Endothelial cell of umbilical vein (primary cell): ENCODE data around the gene NACA. TPM values are rescaled to one million over a fixed set of nuclear protein-coding genes. Genes with fewer than 3 reads are reported as not detected.

Source experiments
- BruUV-seq: library from RNA; stranded (reverse); fragments of 400-500 nt; replicated peaks from 2 replicates; lab custom pipeline; 2021; lab: Mats Ljungman, UMichigan
- CTCF ChIA-PET: fragments of 300-600, 350-600 bp; sonication (Branson Sonifier 250); formaldehyde crosslinking; loops from one replicate; lab custom pipeline; 2021; ENCODE audit warnings: antibody characterized with exemption, inconsistent platforms; lab: Charles Lee
- POLR2A ChIA-PET: fragments of 300-600, 350-600 bp; sonication (Branson Sonifier 250); formaldehyde crosslinking; loops from one replicate; lab custom pipeline; 2021; ENCODE audit warnings: antibody characterized with exemption, inconsistent platforms; lab: Charles Lee
- DNase-seq: peaks from one replicate; pipeline ENCODE4 v3.0.0-alpha.2; 2011; ENCODE audit warnings: low read depth, low spot score
- FAIRE-seq: peaks from 2 replicates; lab custom pipeline; 2011; peaks lifted over from hg19 to GRCh38; lab: Jason Lieb, UNC
- H2AFZ ChIP-seq: 2 replicates; pipeline ENCODE4 v1.6.0; 2012; ENCODE audit warnings: low read depth, low read length, control low read depth, inconsistent platforms
- H3K27ac ChIP-seq: 2 replicates; pipeline ENCODE4 v1.5.1; 2011; ENCODE audit warnings: low read depth, mild to moderate bottlenecking, control low read depth, low read length, moderate library complexity; ENCODE audit not compliant: insufficient read depth
- H3K27me3 ChIP-seq, 2 experiments: 2 replicates each; pipeline versions ENCODE4 v1.6.0 to v1.6.1; 2011; ENCODE audit warnings: low read length in 2 of 2, mixed read lengths in 1 of 2; ENCODE audit not compliant: control insufficient read depth in 2 of 2, insufficient read depth in 2 of 2
- H3K36me3 ChIP-seq, 2 experiments: 2 replicates in 1 of 2; 3 replicates in 1 of 2; pipeline ENCODE4 v1.5.1; 2011; ENCODE audit warnings: low read length in 2 of 2, mild to moderate bottlenecking in 1 of 2, moderate library complexity in 1 of 2; ENCODE audit not compliant: control insufficient read depth in 2 of 2, insufficient read depth in 2 of 2; ENCODE audit errors: extremely low read depth in 1 of 2
- H3K4me1 ChIP-seq: 3 replicates; pipeline ENCODE4 v1.5.1; 2011; ENCODE audit warnings: mild to moderate bottlenecking, low read length; ENCODE audit not compliant: control insufficient read depth, insufficient read depth; ENCODE audit errors: extremely low read depth
- H3K4me2 ChIP-seq: 2 replicates; pipeline ENCODE4 v1.6.1; 2011; ENCODE audit warnings: low read length, control low read depth, mixed read lengths; ENCODE audit not compliant: insufficient read depth
- H3K4me3 ChIP-seq, 3 experiments: fragments of 200-600 bp in 1 of 3; sonication (generic), shearing (Covaris generic) in 1 of 3; replicated peaks in 1 of 3; 2 replicates each; pipeline ENCODE4 v1.5.1; 2011 to 2016; ENCODE audit warnings: control low read depth in 3 of 3, low read length in 3 of 3, mild to moderate bottlenecking in 2 of 3, inconsistent platforms in 1 of 3, low read depth in 1 of 3, moderate library complexity in 1 of 3; ENCODE audit not compliant: insufficient read depth in 1 of 3
- H3K79me2 ChIP-seq: 2 replicates; pipeline ENCODE4 v1.6.0; 2012; ENCODE audit warnings: low read length, inconsistent platforms; ENCODE audit not compliant: control insufficient read depth, insufficient read depth
- H3K9ac ChIP-seq: replicated peaks from 2 replicates; pipeline ENCODE3; 2011; ENCODE audit warnings: low read length, control low read depth; ENCODE audit not compliant: insufficient read depth; ENCODE audit errors: extremely low read depth
- H3K9me1 ChIP-seq: replicated peaks from 3 replicates; pipeline ENCODE4 v1.6.0; 2011; ENCODE audit warnings: mild to moderate bottlenecking, low read length; ENCODE audit not compliant: control insufficient read depth, insufficient read depth; ENCODE audit errors: extremely low read depth
- H3K9me3 ChIP-seq: replicated peaks from 2 replicates; pipeline ENCODE4 v1.5.1; 2012; ENCODE audit warnings: low read length, inconsistent platforms; ENCODE audit not compliant: control insufficient read depth, insufficient read depth
- H4K20me1 ChIP-seq: replicated peaks from 2 replicates; pipeline ENCODE3; 2011; ENCODE audit warnings: mild to moderate bottlenecking, low read length; ENCODE audit not compliant: control insufficient read depth, insufficient read depth; ENCODE audit errors: extremely low read depth
- CTCF ChIP-seq, 2 donors: IDR thresholded peaks; 1 replicate in 1 of 2; 2 replicates in 1 of 2; pipeline ENCODE4 v1.5.1; 2011; ENCODE audit warnings: low read length in 2 of 2, mild to moderate bottlenecking in 2 of 2, moderate library complexity in 2 of 2, control low read depth in 1 of 2, inconsistent platforms in 1 of 2, low read depth in 1 of 2; ENCODE audit not compliant: insufficient read depth in 1 of 2; ENCODE audit errors: extremely low read depth in 1 of 2
- EZH2 ChIP-seq: IDR thresholded peaks from 2 replicates; pipeline ENCODE4 v1.6.1; 2012; ENCODE audit warnings: borderline replicate concordance, low read depth, mild to moderate bottlenecking, moderate library complexity, low read length, inconsistent platforms; ENCODE audit not compliant: severe bottlenecking
- FOS ChIP-seq: IDR thresholded peaks from 2 replicates; pipeline ENCODE4 v1.6.1; 2011; ENCODE audit warnings: mild to moderate bottlenecking, low read length, moderate library complexity, borderline replicate concordance; ENCODE audit not compliant: insufficient read depth
- GATA2 ChIP-seq: IDR thresholded peaks from 2 replicates; pipeline ENCODE4 v1.7.0; 2011; ENCODE audit warnings: low read depth, mild to moderate bottlenecking, moderate library complexity, mixed read lengths, low read length; ENCODE audit not compliant: insufficient read length, insufficient read depth
- JUN ChIP-seq: IDR thresholded peaks from 2 replicates; pipeline ENCODE4 v1.6.1; 2011; ENCODE audit warnings: borderline replicate concordance, low read depth; ENCODE audit not compliant: insufficient read length, insufficient read depth
- MAX ChIP-seq: IDR thresholded peaks from 2 replicates; pipeline ENCODE4 v1.6.1; 2011; ENCODE audit not compliant: insufficient read depth, insufficient read length
- MYC ChIP-seq: IDR thresholded peaks from one replicate; pipeline ENCODE4 v1.6.1; 2011; ENCODE audit warnings: mild to moderate bottlenecking, low read depth, low read length
- POLR2A ChIP-seq: IDR thresholded peaks from 2 replicates; pipeline ENCODE4 v1.6.1; 2012; ENCODE audit warnings: low read depth, mild to moderate bottlenecking, control low read depth, low read length
- POLR2AphosphoS5 ChIP-seq: IDR thresholded peaks from 2 replicates; pipeline ENCODE4 v1.6.1; 2012; ENCODE audit warnings: low read depth, mild to moderate bottlenecking, control low read depth, low read length, moderate library complexity; ENCODE audit not compliant: insufficient read depth
- dilution Hi-C: fragments of 300-500 bp; cut with MboI; formaldehyde crosslinking; loops from one replicate; pipeline ENCODE4 v1.15.0; 2019; ENCODE audit warnings: low sequenced_read_pairs; ENCODE audit not compliant: extremely low pct_ligation_motif_present
- intact Hi-C: fragments of 100-400 bp; cut with micrococcal nuclease; formaldehyde crosslinking; loops from one replicate; pipeline ENCODE4 v1.10.0; 2022
- polyA plus RNA-seq, 4 experiments: library from polyadenylated mRNA; depleted of rRNA in 3 of 4; stranded (reverse) in 3 of 4; unstranded in 1 of 4; fragments of >200 nt; gene quantifications; 2 replicates each; pipeline versions ENCODE4 v1.2.1 to v1.2.3, GENCODE V29; 2011 to 2012; ENCODE audit warnings: missing spikeins in 1 of 4
- total RNA-seq: library from RNA; stranded (reverse); gene quantifications from 2 replicates; pipeline ENCODE4 v1.2.3, GENCODE V29; 2021

NACA gene
- total and polyA plus RNA-seq, 2 donors (not counting 3 experiments of a cell fraction or from before 2014, with no cell fraction given), result 260 to 892 TPM

GRCh38 chr12:56769868-56770267, 44.8 kb upstream of the NACA start:
- CTCF ChIA-PET, result interaction anchor here (0.7 kb wide), 1 partner anchor 218 kb away, joined by 4 read pairs; no protein-coding TSS in a partner anchor
- BruUV-seq, result no TSS peak
- no peak for TF ChIP-seq FOS
- no peak for TF ChIP-seq MAX
- FAIRE-seq (no peak), DNase-seq (no peak)
- no peak overlapping the region for H3K4me3 ChIP-seq
- no peaks in the 10 kb centered on the region for H3K36me3 ChIP-seq
- no peak overlapping the region for H3K9ac ChIP-seq
- H3K79me2 ChIP-seq, result no peaks in the 10 kb centered on the region
- H4K20me1 ChIP-seq, result no peaks in the 10 kb centered on the region
- H3K4me1 ChIP-seq, result no peaks in the 10 kb centered on the region
- H3K9me1 ChIP-seq, result no peaks in the 10 kb centered on the region
- no peak overlapping the region for H2AFZ ChIP-seq
- intact Hi-C loops, result no loop called here
- POLR2A ChIA-PET, result no interaction called here
- no peak overlapping the region for H3K27ac ChIP-seq
- no peak overlapping the region for H3K4me2 ChIP-seq
- dilution Hi-C loops, result no loop called here
- H3K27me3 ChIP-seq, result peaks cover 0 to 4% of the 10 kb centered on the region in 2 experiments
- H3K9me3 ChIP-seq, result no peaks in the 10 kb centered on the region

GRCh38 chr12:56768424-56768823, 43.3 kb upstream of the NACA start:
- Histone ChIP-seq H3K9me1 (no peaks in the 10 kb centered on the region), H3K27me3 (peaks cover 0 to 4% of the 10 kb centered on the region in 2 experiments), H3K9me3 (no peaks in the 10 kb centered on the region), H3K36me3 (no peaks in the 10 kb centered on the region), H3K4me1 (no peaks in the 10 kb centered on the region), H3K9ac (no peak overlapping the region), H4K20me1 (no peaks in the 10 kb centered on the region), H3K4me2 (no peak overlapping the region), H3K4me3 (no peak overlapping the region), H3K79me2 (no peaks in the 10 kb centered on the region), H3K27ac (no peak overlapping the region), H2AFZ (no peak overlapping the region)
- no TSS peak for BruUV-seq
- DNase-seq, result no peak
- dilution Hi-C loops (no loop called here), intact Hi-C loops (no loop called here)
- ChIA-PET POLR2A (no interaction called here), CTCF (interaction anchor here (0.8 to 1.5 kb wide), 2 partner anchors 40 to 233 kb away, joined by 4 to 9 read pairs; no protein-coding TSS in a partner anchor)
- TF ChIP-seq JUN (no peak), FOS (no peak), GATA2 (no peak), CTCF (IDR thresholded peaks at IDR 0.05; ENCODE audit: extremely low read depth in 1 of 2, insufficient read depth in 1 of 2, low read depth in 1 of 2, low read length in 2 of 2) (no peak), MYC (no peak), MAX (no peak), POLR2AphosphoS5 (no peak), EZH2 (no peak), POLR2A (no peak)
- FAIRE-seq, result no peak
